HCT116 (cell line): ENCODE data around the gene TM6SF1. TPM values are rescaled to one million over a fixed set of nuclear protein-coding genes. Genes with fewer than 3 reads are reported as not detected.
"Not testable (repeated sequence)": the region's sequence is repeated elsewhere in the genome, so short reads cannot be mapped to it uniquely, and the experiment has no call there.

Source experiments
- ATAC-seq: fragments of 200-7000 bp; cut with Tn5 transposase; 2 replicates; pipeline ENCODE4 v1.9.1; 2020; ENCODE audit warnings: mild to moderate bottlenecking, moderate library complexity
- BruUV-seq: library from RNA; stranded (reverse); fragments of 400-500 nt; replicated peaks from 2 replicates; lab custom pipeline; 2021; lab: Mats Ljungman, UMichigan
- CTCF ChIA-PET: fragments of 300-600 bp; sonication (Branson Sonifier 250); formaldehyde crosslinking; loops from one replicate; lab custom pipeline; 2021; ENCODE audit warnings: antibody characterized with exemption; lab: Charles Lee
- POLR2A ChIA-PET: fragments of 300-600, 350-600 bp; sonication (Branson Sonifier 250); formaldehyde crosslinking; loops from one replicate; lab custom pipeline; 2021; ENCODE audit warnings: antibody characterized with exemption; lab: Charles Lee
- RAD21 ChIA-PET, 2 experiments: fragments of 300-600 bp; sonication (Branson Sonifier 250); formaldehyde crosslinking; loops; one replicate each; lab custom pipeline; 2023; ENCODE audit warnings: low total read pairs in 2 of 2; ENCODE audit not compliant: uncharacterized antibody in 2 of 2, unreplicated experiment in 2 of 2, low non-redundant PET in 1 of 2; lab: Charles Lee
- DNase-seq: peaks from one replicate; pipeline ENCODE4 v3.0.0-alpha.2; 2010; ENCODE audit warnings: low read depth, low spot score
- H2AFZ ChIP-seq: fragments of 200-600 bp; shearing (Covaris generic), sonication (generic); 2 replicates; pipeline ENCODE4 v1.6.1; 2017; ENCODE audit warnings: low read depth, mixed run types, mixed read lengths, antibody characterized with exemption, low read length; ENCODE audit not compliant: poor library complexity, severe bottlenecking
- H3K27ac ChIP-seq: 2 replicates; pipeline ENCODE4 v1.5.1; 2012; ENCODE audit warnings: low read depth, low read length
- H3K27me3 ChIP-seq: fragments of 200-600 bp; sonication (generic); 2 replicates; pipeline ENCODE4 v1.6.1; 2016; ENCODE audit warnings: mixed run types, low read length, mixed read lengths; ENCODE audit not compliant: insufficient read depth
- H3K36me3 ChIP-seq, 2 experiments: fragments of 200-500 bp in 1 of 2; fragments of 200-600 bp in 1 of 2; sonication (Bioruptor generic) in 1 of 2; sonication (generic) in 1 of 2; 2 replicates each; pipeline versions ENCODE4 v1.5.1 to v1.6.1; 2014 to 2016; ENCODE audit warnings: low read length in 2 of 2, inconsistent platforms in 1 of 2, mixed read lengths in 1 of 2, mixed run types in 1 of 2; ENCODE audit not compliant: insufficient read depth in 2 of 2, control insufficient read depth in 1 of 2
- H3K4me1 ChIP-seq, 2 experiments: fragments of 200-600 bp in 1 of 2; sonication (generic) in 1 of 2; 2 replicates each; pipeline versions ENCODE4 v1.5.1 to v1.6.1; 2012 to 2017; ENCODE audit warnings: low read length in 2 of 2, inconsistent platforms in 1 of 2, mild to moderate bottlenecking in 1 of 2, mixed read lengths in 1 of 2, mixed run types in 1 of 2, moderate library complexity in 1 of 2; ENCODE audit not compliant: insufficient read depth in 2 of 2, control insufficient read depth in 1 of 2
- H3K4me2 ChIP-seq: fragments of 200-600 bp; sonication (generic); 2 replicates; pipeline ENCODE4 v1.6.1; 2017; ENCODE audit warnings: mixed run types, low read length, mixed read lengths
- H3K4me3 ChIP-seq, 2 experiments: fragments of 200-600 bp in 1 of 2; sonication (generic) in 1 of 2; replicated peaks in 1 of 2; 2 replicates each; pipeline ENCODE4 v1.5.1; 2011 to 2016; ENCODE audit warnings: low read length in 2 of 2, control low read depth in 1 of 2, low read depth in 1 of 2, mild to moderate bottlenecking in 1 of 2, mixed read lengths in 1 of 2, mixed run types in 1 of 2
- H3K79me2 ChIP-seq: fragments of 200-600 bp; sonication (generic); 2 replicates; pipeline ENCODE4 v1.6.1; 2017; ENCODE audit warnings: mild to moderate bottlenecking, mixed run types, low read length, moderate library complexity, mixed read lengths; ENCODE audit not compliant: insufficient read depth
- H3K9ac ChIP-seq: fragments of 200-600 bp; sonication (generic); 2 replicates; pipeline ENCODE4 v1.6.1; 2016; ENCODE audit warnings: low read length, mixed read lengths
- H3K9me2 ChIP-seq: fragments of 200-600 bp; sonication (generic), shearing (Covaris generic); 2 replicates; pipeline ENCODE4 v1.6.1; 2017; ENCODE audit warnings: mixed run types, mild to moderate bottlenecking, moderate library complexity; ENCODE audit not compliant: insufficient read depth
- H3K9me3 ChIP-seq, 2 experiments: fragments of 200-500 bp in 1 of 2; fragments of 200-600 bp in 1 of 2; sonication (Bioruptor generic) in 1 of 2; sonication (generic) in 1 of 2; 2 replicates each; pipeline ENCODE4 v1.6.1; 2014 to 2017; ENCODE audit warnings: low read length in 2 of 2, mixed read lengths in 2 of 2, inconsistent platforms in 1 of 2, low read depth in 1 of 2, mild to moderate bottlenecking in 1 of 2, mixed run types in 1 of 2, moderate library complexity in 1 of 2; ENCODE audit not compliant: control insufficient read depth in 1 of 2, insufficient read depth in 1 of 2
- H4K20me1 ChIP-seq: fragments of 200-600 bp; sonication (generic), shearing (Covaris generic); 2 replicates; pipeline ENCODE4 v1.6.1; 2017; ENCODE audit warnings: mixed run types, mild to moderate bottlenecking, moderate library complexity; ENCODE audit not compliant: insufficient read depth
- POLR2A ChIP-seq: IDR thresholded peaks from 2 replicates; pipeline ENCODE4 v1.7.0; 2011; ENCODE audit warnings: borderline replicate concordance; ENCODE audit not compliant: insufficient read depth, insufficient read length; ENCODE audit errors: extremely low read depth
- POLR2AphosphoS5 ChIP-seq: IDR thresholded peaks from 2 replicates; pipeline ENCODE4 v1.6.1; 2011; ENCODE audit warnings: mild to moderate bottlenecking, low read depth, low read length, moderate library complexity
- RAD21 ChIP-seq: IDR thresholded peaks from 2 replicates; pipeline ENCODE4 v1.6.1; 2012; ENCODE audit warnings: low read depth, mild to moderate bottlenecking
- TCF7L2 ChIP-seq: IDR thresholded peaks from 2 replicates; pipeline ENCODE4 v1.7.0; 2011; ENCODE audit warnings: borderline replicate concordance, inconsistent platforms; ENCODE audit not compliant: insufficient read depth, insufficient read length; ENCODE audit errors: extremely low read depth
- intact Hi-C: fragments of 100-400 bp; cut with micrococcal nuclease; formaldehyde crosslinking; loops from 2 replicates; pipeline ENCODE4 v1.10.0; 2022
- total RNA-seq: library from RNA; stranded (reverse); gene quantifications from one replicate; pipeline ENCODE4 v1.2.1, GENCODE V29; 2021; ENCODE audit not compliant: unreplicated experiment

TM6SF1 gene
- total RNA-seq, 1 experiment from 2014 or later = not detected

DNA sequence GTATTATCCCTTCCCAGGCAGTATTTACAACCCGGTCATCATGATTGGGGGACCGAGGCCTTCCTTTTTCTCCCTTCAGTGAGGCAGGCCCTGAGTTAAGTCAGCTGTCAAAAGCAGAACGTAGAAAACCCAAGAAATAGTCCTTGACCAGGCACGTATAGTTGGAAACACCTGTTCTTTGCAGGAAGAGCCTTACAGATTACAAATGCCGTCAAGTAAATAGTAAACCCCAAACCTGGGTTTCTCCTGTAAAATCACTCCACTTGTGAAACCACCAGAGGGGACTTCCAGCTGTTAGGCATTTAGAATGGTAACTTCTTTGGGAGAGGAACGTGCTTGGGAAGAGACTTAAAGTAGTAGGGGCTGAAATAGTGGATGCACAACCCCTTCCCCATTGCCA is 39.4 kb upstream of the TM6SF1 start (continued):
- TF ChIP-seq TCF7L2 (no peak), POLR2AphosphoS5 (no peak)

DNA sequence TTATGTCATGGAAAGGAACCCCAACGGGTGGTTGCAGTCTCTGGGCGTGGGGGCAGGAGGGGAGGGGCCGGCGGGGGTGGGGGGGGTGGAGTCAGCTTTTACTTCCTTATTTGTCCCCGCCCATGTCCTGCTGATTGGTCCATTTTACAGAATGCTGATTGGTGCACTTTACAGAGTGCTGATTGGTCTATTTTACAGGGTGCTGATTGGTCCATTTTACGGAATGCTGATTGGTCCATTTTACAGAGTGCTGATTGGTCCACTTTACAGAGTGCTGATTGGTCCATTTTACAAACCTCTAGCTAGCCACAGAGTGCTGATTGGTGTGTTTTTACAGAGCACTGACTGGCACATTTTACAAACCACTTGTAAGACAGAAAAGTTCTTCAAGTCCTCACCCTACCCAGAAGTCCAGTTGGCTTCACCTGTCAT is 38.2 kb upstream of the TM6SF1 start:
- H3K27ac ChIP-seq, RAD21 ChIA-PET, intact Hi-C loops, ATAC-seq, H3K9me2 ChIP-seq, H2AFZ ChIP-seq, H3K27me3 ChIP-seq, H3K9me3 ChIP-seq, H4K20me1 ChIP-seq, CTCF ChIA-PET, H3K4me3 ChIP-seq, H3K4me2 ChIP-seq, H3K9ac ChIP-seq, BruUV-seq, H3K36me3 ChIP-seq, POLR2A ChIA-PET: not testable (repeated sequence)
- Histone ChIP-seq H3K4me1 (peaks cover 9 to 22% of the 10 kb centered on the region in 2 experiments; a peak in 3 of 4 replicates), H3K79me2 (peaks cover 27% of the 10 kb centered on the region)
- DNase-seq = peak; percentile 54

DNA sequence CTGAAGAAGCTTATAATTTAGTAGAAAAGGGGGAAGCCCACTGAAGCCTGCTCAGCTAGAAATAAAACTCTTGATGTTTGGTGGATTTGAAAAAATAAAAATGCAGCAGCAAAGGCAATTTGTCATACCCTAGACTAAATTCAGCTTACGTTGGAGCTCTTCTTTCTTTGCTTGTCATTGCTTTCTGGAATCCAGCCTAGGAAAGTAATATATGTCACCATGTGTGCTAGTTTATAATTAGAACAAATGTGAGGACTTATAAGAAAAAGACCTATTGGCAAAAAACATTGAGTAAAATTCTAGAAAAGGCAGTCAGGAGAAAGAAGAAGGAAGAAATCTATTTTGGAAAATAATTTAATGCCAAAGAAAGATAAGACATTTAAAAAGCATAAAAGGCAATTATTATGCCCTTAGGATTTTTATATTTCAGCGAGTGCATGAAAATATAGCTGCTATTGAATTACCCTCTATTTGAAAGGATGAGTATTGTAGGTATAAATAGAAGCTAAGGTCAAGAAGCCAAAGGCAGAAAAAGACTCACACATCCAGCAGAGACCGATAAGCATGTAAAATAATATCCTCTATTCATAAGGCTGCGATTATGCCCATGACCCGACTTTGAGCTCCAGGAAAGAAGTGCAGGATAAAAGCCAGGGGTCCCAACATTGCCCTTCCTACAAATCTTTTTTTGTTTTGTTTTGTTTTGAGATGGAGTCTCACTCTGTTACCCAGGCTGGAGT is 29.8 kb upstream of the TM6SF1 start:
- Histone ChIP-seq H3K9ac (no peak overlapping the region), H3K9me3 (peaks cover 0 to 8% of the 10 kb centered on the region in 2 experiments; a peak in 1 of 4 replicates), H3K4me3 (no peak overlapping the region), H3K4me1 (no peaks in the 10 kb centered on the region), H3K4me2 (no peak overlapping the region), H4K20me1 (no peaks in the 10 kb centered on the region), H3K9me2 (no peaks in the 10 kb centered on the region), H2AFZ (no peak overlapping the region), H3K27ac (no peak overlapping the region), H3K79me2 (no peaks in the 10 kb centered on the region), H3K27me3 (no peaks in the 10 kb centered on the region), H3K36me3 (no peaks in the 10 kb centered on the region)
- ATAC-seq (no peak), DNase-seq (no peak)
- CTCF ChIA-PET = no interaction called here
- TF ChIP-seq RAD21 = no peak
- TF ChIP-seq POLR2A = no peak
- RAD21 ChIA-PET = no interaction called here
- POLR2A ChIA-PET = interaction anchor here (1.4 kb wide), 1 partner anchor 10 kb away, joined by 3 read pairs; no protein-coding TSS in a partner anchor
- intact Hi-C loops = no loop called here
- no TSS peak for BruUV-seq
